ENCODE measurements around the gene VGLL4. TPM values are rescaled to one million over a fixed set of nuclear protein-coding genes. Genes with fewer than 3 reads are reported as not detected.

VGLL4 gene
- total RNA-seq, 2 donors from 2014 or later: 87.2 to 203 TPM

- intact Hi-C loops (cut with DNase I): loop anchor here (2.0 to 10.0 kb wide), 2 partner anchors 193 to 271 kb away; partner anchors contain the start of gene TAMM41
- TF ChIP-seq CTCF (IDR thresholded peaks at IDR 0.05) (no peak), POLR2AphosphoS5 (IDR thresholded peaks at IDR 0.05) (no peak), POLR2A (IDR thresholded peaks at IDR 0.05) (no peak)
- Histone ChIP-seq H3K9me3 (no peaks in the 10 kb centered on the region), H3K4me1 (replicated peaks) (no peaks in the 10 kb centered on the region), H3K27me3 (replicated peaks; ENCODE audit: insufficient read depth) (no peaks in the 10 kb centered on the region), H3K4me3 (no peak overlapping the region), H3K27ac (no peak overlapping the region), H3K36me3 (no peaks in the 10 kb centered on the region)
- no peak for DNase-seq (ENCODE audit: low spot score)
- WGBS: 55% methylated on average over 4 of the region's 4 CpGs
These were observed 7.8 kb upstream of the VGLL4 start for GRCh38 chr3:11651477-11651876.

DNA sequence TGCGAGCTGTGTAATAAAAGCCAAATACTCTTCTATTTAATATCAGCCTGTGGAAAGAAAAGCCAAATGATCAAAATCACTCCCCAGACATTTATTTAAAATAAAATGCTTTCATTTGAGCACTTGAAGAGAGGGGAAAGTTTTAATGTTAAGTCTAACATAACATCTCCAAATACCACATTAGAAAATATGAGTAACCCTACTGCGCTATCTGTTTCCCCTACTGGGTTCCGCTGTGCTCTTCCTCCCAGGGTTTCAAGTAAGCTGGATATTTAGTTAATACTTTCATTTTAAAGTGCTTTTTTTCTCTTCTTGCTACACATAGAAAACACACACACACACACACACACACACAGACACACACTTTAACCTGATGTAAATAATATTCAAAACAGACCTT, 6.7 kb upstream of the VGLL4 start:
- Histone ChIP-seq H3K27me3 (replicated peaks; ENCODE audit: insufficient read depth) (no peaks in the 10 kb centered on the region), H3K4me3 (no peak overlapping the region), H3K4me1 (replicated peaks) (no peaks in the 10 kb centered on the region), H3K9me3 (no peaks in the 10 kb centered on the region), H3K36me3 (no peaks in the 10 kb centered on the region), H3K27ac (no peak overlapping the region)
- 90% methylated on average over 3 of the region's 3 CpGs for WGBS
- no peak for DNase-seq (ENCODE audit: low spot score)
- intact Hi-C loops (cut with DNase I): loop anchor here (2.0 to 10.0 kb wide), 2 partner anchors 194 to 270 kb away; partner anchors contain the start of gene TAMM41
- TF ChIP-seq POLR2A (IDR thresholded peaks at IDR 0.05) (no peak), CTCF (IDR thresholded peaks at IDR 0.05) (no peak), POLR2AphosphoS5 (IDR thresholded peaks at IDR 0.05) (no peak)

DNA sequence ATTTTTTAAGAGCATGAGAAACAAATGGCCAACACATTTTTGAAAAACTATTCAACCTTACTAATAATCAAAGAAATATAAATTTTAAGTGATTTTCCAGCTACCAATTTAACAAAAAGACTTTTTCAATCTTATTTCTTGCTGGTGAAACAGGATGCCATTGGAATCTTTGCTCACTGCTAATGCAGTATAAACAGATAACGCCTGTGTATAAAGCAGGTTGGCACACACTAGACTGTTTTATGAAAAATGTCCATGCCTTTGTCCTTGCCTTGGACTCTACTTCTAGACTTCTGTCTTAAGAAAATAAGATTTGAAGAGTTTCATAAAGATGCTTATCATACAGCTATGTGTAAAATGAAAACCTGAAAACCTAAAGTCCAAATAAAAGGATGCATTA, 5.0 kb upstream of the VGLL4 start:
- WGBS: 57% methylated on average over 1 of the region's 1 CpG
- intact Hi-C loops (cut with DNase I): no loop called here

DNA sequence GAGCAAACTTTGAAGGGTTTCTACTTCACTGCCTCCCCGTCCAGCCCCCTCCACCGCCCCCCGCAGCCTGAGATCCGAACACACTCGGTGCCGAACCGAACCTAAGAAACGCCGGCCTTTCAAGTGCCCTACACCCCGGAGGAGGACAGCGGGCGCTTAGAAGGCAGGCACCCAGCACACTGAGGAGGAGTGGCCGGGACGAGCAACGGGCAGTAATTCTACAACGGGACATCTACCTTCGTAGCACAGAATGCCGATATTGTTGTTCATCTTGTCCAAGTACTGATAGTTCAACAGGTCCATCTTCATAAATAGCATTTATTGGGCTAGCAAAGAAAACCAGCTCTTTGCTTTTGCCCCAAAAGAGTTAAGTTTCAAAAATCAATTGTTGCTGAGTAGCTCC, 513 bp downstream of the VGLL4 start:
- H3K36me3 ChIP-seq: no peaks in the 10 kb centered on the region
- DNase-seq (ENCODE audit: low spot score): peak; percentile 46
- intact Hi-C loops (cut with DNase I): loop anchor here (5.0 kb wide), 2 partner anchors 161 to 176 kb away; no protein-coding TSS in a partner anchor
- peak overlapping the region; percentile 52 to 60 for H3K4me3 ChIP-seq
- TF ChIP-seq POLR2AphosphoS5 (IDR thresholded peaks at IDR 0.05) (no peak), POLR2A (IDR thresholded peaks at IDR 0.05) (no peak), CTCF (IDR thresholded peaks at IDR 0.05) (no peak)
- no peaks in the 10 kb centered on the region for H3K9me3 ChIP-seq
- H3K27me3 ChIP-seq (replicated peaks; ENCODE audit: insufficient read depth): no peaks in the 10 kb centered on the region
- WGBS: 2% methylated on average over 18 of the region's 18 CpGs
- peaks cover 10% of the 10 kb centered on the region for H3K4me1 ChIP-seq (replicated peaks)
- peak overlapping the region; percentile 90 to 95 for H3K27ac ChIP-seq

More for the DNA sequence above, 5.0 kb upstream of the VGLL4 start:
- H3K4me3 ChIP-seq: no peak overlapping the region
- TF ChIP-seq POLR2AphosphoS5 (IDR thresholded peaks at IDR 0.05) (no peak), CTCF (IDR thresholded peaks at IDR 0.05) (no peak), POLR2A (IDR thresholded peaks at IDR 0.05) (no peak)
- no peaks in the 10 kb centered on the region for H3K36me3 ChIP-seq
- no peak for DNase-seq (ENCODE audit: low spot score)
- H3K9me3 ChIP-seq: no peaks in the 10 kb centered on the region
- no peak overlapping the region for H3K27ac ChIP-seq
- no peaks in the 10 kb centered on the region for H3K4me1 ChIP-seq (replicated peaks)
- no peaks in the 10 kb centered on the region for H3K27me3 ChIP-seq (replicated peaks; ENCODE audit: insufficient read depth)

All from prostate gland (tissue), 2 donors.